Measurements from ENCODE around the gene R3HDM1.

The R3HDM1 gene

DNA sequence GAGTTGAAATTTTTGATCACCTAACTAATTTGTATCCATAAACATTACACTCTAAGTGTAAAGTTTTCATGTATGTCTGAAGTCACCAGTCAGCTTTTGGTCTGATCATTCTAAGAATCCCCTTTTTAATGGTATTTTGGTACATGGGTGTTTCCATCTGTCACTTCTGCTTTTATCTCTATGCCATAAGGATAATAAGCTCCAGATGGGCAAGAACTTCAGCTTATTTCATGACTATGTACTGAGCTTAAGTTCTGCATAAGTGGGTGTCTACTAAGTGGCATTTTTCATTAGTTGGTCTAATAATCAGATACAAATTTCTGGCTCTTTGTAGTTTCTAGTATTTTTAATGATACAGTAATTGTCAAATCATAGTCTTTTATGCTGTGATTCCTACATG, 230.7 kb downstream of the R3HDM1 start:
- Histone ChIP-seq H3K4me3 (replicated peaks; ENCODE audit: low read depth, low read length) (no peak overlapping the region), H3K36me3 (ENCODE audit: control insufficient read depth, insufficient read depth, low read length) (peaks cover 5% of the 10 kb centered on the region), H3K27me3 (replicated peaks; ENCODE audit: control insufficient read depth, insufficient read depth, low read length) (no peaks in the 10 kb centered on the region)
- TF ChIP-seq, protein P1, sequence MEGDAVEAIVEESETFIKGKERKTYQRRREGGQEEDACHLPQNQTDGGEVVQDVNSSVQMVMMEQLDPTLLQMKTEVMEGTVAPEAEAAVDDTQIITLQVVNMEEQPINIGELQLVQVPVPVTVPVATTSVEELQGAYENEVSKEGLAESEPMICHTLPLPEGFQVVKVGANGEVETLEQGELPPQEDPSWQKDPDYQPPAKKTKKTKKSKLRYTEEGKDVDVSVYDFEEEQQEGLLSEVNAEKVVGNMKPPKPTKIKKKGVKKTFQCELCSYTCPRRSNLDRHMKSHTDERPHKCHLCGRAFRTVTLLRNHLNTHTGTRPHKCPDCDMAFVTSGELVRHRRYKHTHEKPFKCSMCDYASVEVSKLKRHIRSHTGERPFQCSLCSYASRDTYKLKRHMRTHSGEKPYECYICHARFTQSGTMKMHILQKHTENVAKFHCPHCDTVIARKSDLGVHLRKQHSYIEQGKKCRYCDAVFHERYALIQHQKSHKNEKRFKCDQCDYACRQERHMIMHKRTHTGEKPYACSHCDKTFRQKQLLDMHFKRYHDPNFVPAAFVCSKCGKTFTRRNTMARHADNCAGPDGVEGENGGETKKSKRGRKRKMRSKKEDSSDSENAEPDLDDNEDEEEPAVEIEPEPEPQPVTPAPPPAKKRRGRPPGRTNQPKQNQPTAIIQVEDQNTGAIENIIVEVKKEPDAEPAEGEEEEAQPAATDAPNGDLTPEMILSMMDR (IDR thresholded peaks at IDR 0.05; ENCODE audit: insufficient read depth, low read length, poor library complexity, severe bottlenecking), result no peak
- DNase-seq (ENCODE audit: extremely low read depth, insufficient read length), result no peak

DNA sequence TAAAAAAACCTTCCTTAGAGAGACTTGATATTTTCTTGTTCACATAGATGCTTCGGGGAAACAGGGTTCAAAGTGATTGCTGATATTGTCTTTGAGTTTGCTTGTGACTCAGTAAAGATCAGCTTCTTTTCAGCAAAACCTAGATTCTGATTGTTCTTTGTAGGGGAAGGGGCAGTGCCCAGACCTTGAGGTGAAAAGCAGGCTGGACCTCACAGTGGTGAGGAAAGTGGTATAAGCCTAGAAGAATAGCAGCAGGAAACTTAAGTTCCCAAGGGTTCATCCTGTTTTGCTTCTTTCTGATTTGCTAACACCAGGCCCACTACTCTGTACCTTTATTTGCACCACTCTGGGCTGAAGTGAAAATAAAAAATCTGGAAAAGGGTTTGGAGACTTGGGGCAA, 231.2 kb downstream of the R3HDM1 start:
- H3K27me3 ChIP-seq (replicated peaks; ENCODE audit: control insufficient read depth, insufficient read depth, low read length), result no peaks in the 10 kb centered on the region

GRCh38 chr2:135768863-135769262, 237.6 kb downstream of the R3HDM1 start:
- TF ChIP-seq, protein P1 (IDR thresholded peaks at IDR 0.05; ENCODE audit: insufficient read depth, low read length, poor library complexity, severe bottlenecking), result no peak
- DNase-seq (ENCODE audit: extremely low read depth, insufficient read length), result no peak
- H3K36me3 ChIP-seq (ENCODE audit: control insufficient read depth, insufficient read depth, low read length), result peaks cover 16% of the 10 kb centered on the region
- no peaks in the 10 kb centered on the region for H3K27me3 ChIP-seq (replicated peaks; ENCODE audit: control insufficient read depth, insufficient read depth, low read length)
- no peak overlapping the region for H3K4me3 ChIP-seq (replicated peaks; ENCODE audit: low read depth, low read length)

More for the DNA sequence above, 231.2 kb downstream of the R3HDM1 start:
- TF ChIP-seq, protein P1 (IDR thresholded peaks at IDR 0.05; ENCODE audit: insufficient read depth, low read length, poor library complexity, severe bottlenecking), result no peak
- DNase-seq (ENCODE audit: extremely low read depth, insufficient read length), result no peak
- H3K4me3 ChIP-seq (replicated peaks; ENCODE audit: low read depth, low read length), result no peak overlapping the region
- peaks cover 5% of the 10 kb centered on the region for H3K36me3 ChIP-seq (ENCODE audit: control insufficient read depth, insufficient read depth, low read length)

- peaks cover 15% of the 10 kb centered on the region for H3K36me3 ChIP-seq (ENCODE audit: control insufficient read depth, insufficient read depth, low read length)
- DNase-seq (ENCODE audit: extremely low read depth, insufficient read length), result no peak
- no peak overlapping the region for H3K4me3 ChIP-seq (replicated peaks; ENCODE audit: low read depth, low read length)
- H3K27me3 ChIP-seq (replicated peaks; ENCODE audit: control insufficient read depth, insufficient read depth, low read length), result no peaks in the 10 kb centered on the region
- TF ChIP-seq, protein P1 (IDR thresholded peaks at IDR 0.05; ENCODE audit: insufficient read depth, low read length, poor library complexity, severe bottlenecking), result no peak
Observed at GRCh38 chr2:135773319-135773718, 242.0 kb downstream of the R3HDM1 start.

GRCh38 chr2:135773917-135774316, 242.6 kb downstream of the R3HDM1 start:
- Histone ChIP-seq H3K27me3 (replicated peaks; ENCODE audit: control insufficient read depth, insufficient read depth, low read length) (no peaks in the 10 kb centered on the region), H3K4me3 (replicated peaks; ENCODE audit: low read depth, low read length) (no peak overlapping the region), H3K36me3 (ENCODE audit: control insufficient read depth, insufficient read depth, low read length) (peaks cover 13% of the 10 kb centered on the region)
- TF ChIP-seq, protein P1 (IDR thresholded peaks at IDR 0.05; ENCODE audit: insufficient read depth, low read length, poor library complexity, severe bottlenecking), result no peak
- DNase-seq (ENCODE audit: extremely low read depth, insufficient read length), result no peak
